WERI-Rb-1 (cell line): ENCODE measurements around the gene MKLN1.

Experiments
- DNase-seq: peaks from one replicate; pipeline ENCODE4 v3.0.0-alpha.2; 2020
- H3K27ac ChIP-seq: fragments of 250-450 bp; sonication (Bioruptor Pico); 2 replicates; pipeline ENCODE4 v1.5.1; 2020; ENCODE audit warnings: mild to moderate bottlenecking, moderate library complexity
- H3K27me3 ChIP-seq: fragments of 250-450 bp; sonication (Bioruptor Pico); 2 replicates; pipeline ENCODE4 v1.5.1; 2021; ENCODE audit warnings: mild to moderate bottlenecking, low read depth, moderate library complexity; ENCODE audit not compliant: insufficient read depth, severe bottlenecking
- H3K36me3 ChIP-seq: fragments of 250-450 bp; sonication (Bioruptor Pico); 2 replicates; pipeline ENCODE4 v1.5.1; 2020; ENCODE audit warnings: mild to moderate bottlenecking, moderate library complexity
- H3K4me3 ChIP-seq: 2 replicates; pipeline ENCODE4 v1.5.1; 2011; ENCODE audit warnings: low read depth, mild to moderate bottlenecking, control low read depth, low read length
- H3K9me3 ChIP-seq: fragments of 250-450 bp; sonication (Bioruptor Pico); 2 replicates; pipeline ENCODE4 v1.5.1; 2021; ENCODE audit warnings: mild to moderate bottlenecking, moderate library complexity; ENCODE audit not compliant: severe bottlenecking
- TF ChIP-seq, protein P1 (sequence below): IDR thresholded peaks from 2 replicates; pipeline ENCODE4 v1.5.1; 2011; ENCODE audit warnings: low read depth, mild to moderate bottlenecking, control low read depth, inconsistent platforms, low read length

MKLN1 gene

DNA sequence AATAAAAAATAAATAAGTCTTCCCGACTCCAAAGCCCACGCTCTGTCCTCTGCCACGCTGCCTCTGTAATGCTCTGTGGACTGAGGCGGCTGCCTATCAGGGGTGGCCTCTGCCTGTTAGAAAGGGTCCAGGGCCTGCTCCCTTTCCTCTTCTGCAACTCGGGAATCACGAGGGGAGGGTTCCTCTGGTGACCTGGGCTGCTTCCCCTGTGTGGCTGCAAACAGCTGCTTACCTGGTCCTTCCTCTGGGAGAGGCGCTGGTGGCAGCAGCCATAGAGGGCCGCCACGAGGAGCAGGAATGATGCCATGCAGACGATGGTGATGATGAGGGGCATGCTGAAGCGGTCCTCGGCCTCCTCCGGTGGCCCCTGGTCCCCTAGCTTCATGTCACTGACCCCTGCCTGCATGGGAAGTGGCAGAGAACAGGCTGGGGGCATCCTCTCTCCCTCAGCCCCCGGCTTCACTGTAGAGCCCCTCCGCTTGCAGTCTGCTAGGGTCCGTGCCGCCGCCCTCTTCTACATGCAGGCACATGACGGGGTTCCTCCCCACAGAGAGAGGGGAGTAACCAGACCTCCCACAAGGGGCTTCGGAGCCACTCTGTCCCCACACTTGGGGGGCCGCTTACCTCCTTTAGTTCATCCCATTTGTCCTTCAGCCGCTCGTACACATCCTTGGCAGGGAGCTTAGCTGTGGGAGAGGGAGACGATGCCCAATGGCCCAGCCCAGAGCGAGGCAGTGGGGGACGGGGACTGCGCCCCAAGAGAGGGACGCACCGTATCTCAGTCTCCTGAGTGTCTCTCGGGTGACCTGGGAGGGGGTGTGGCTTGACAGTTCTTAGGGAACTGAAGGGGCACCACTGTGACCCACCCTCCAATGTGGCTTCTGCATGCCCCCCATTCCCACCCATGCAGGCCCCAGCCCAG is 178.2 kb downstream of the MKLN1 start:
- Histone ChIP-seq H3K4me3 (no peak overlapping the region), H3K36me3 (peaks cover 67% of the 10 kb centered on the region), H3K27ac (no peak overlapping the region), H3K27me3 (no peaks in the 10 kb centered on the region), H3K9me3 (no peaks in the 10 kb centered on the region)
- TF ChIP-seq, protein P1, sequence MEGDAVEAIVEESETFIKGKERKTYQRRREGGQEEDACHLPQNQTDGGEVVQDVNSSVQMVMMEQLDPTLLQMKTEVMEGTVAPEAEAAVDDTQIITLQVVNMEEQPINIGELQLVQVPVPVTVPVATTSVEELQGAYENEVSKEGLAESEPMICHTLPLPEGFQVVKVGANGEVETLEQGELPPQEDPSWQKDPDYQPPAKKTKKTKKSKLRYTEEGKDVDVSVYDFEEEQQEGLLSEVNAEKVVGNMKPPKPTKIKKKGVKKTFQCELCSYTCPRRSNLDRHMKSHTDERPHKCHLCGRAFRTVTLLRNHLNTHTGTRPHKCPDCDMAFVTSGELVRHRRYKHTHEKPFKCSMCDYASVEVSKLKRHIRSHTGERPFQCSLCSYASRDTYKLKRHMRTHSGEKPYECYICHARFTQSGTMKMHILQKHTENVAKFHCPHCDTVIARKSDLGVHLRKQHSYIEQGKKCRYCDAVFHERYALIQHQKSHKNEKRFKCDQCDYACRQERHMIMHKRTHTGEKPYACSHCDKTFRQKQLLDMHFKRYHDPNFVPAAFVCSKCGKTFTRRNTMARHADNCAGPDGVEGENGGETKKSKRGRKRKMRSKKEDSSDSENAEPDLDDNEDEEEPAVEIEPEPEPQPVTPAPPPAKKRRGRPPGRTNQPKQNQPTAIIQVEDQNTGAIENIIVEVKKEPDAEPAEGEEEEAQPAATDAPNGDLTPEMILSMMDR, result no peak
- DNase-seq, result no peak

DNA sequence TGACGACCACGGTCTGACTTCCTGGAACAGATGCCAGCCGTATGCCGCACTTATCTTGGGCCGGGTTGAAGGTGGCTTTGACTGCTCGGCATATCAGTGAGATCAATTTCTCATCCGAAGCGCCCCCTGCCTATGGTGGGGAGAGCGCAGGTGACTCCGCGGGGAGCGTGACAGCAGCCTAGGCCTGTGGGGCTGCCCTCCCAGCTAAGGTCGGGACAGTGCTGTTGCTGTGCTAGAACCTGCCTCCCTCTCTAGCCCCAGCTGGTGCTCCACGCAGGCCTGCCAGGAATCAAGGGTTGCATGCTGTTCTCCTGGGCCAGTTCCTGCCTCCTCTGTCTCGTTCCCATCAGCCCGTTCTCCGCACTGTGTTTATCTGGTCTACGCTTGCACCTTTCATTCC is 178.9 kb downstream of the MKLN1 start:
- Histone ChIP-seq H3K36me3 (peaks cover 71% of the 10 kb centered on the region), H3K9me3 (no peaks in the 10 kb centered on the region), H3K27me3 (no peaks in the 10 kb centered on the region), H3K27ac (no peak overlapping the region; the same call in 1 of the 2 replicates), H3K4me3 (no peak overlapping the region)
- peak; percentile 37 for DNase-seq
- TF ChIP-seq, protein P1, result peak; percentile 29; the same call in 1 of the 2 replicates

DNA sequence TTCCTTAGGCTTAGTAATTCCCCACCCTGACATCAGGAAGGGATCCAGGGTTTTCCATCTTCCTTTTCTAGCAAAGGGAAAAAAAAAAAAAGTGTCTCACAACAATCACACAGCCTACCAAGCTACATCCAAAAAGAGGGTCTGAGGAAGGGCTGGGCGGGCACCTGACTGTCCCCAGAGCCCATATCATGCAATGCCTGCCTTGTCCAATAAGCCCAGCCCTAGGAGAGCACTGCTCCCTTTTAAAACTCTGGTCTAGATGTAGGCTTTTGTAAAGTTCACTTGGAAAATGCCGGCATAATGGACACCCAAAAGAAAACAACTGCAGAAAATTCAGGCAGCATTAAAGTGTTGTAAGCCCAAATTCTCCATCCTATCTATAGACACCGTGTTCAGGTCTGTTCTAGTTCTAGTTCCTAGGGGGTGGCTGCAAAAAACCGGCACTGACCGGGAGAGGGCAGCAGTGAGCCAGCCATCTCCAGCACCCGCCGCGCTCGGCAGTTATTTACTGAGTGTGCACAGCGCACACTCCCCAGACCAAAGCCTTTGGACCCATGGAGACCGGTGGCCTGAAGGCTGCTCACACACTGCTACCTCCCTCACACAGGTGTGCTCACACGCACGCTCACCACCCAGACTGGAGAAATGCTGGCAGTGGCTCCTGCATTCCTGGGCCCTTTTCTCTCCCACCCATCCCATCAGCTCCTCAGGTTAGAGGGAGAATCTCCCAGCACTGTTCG is 180.1 kb downstream of the MKLN1 start:
- Histone ChIP-seq H3K4me3 (no peak overlapping the region), H3K9me3 (no peaks in the 10 kb centered on the region), H3K27ac (no peak overlapping the region), H3K36me3 (peaks cover 71% of the 10 kb centered on the region), H3K27me3 (no peaks in the 10 kb centered on the region)
- TF ChIP-seq, protein P1, result peak; percentile 90
- DNase-seq, result peak; percentile 81

DNA sequence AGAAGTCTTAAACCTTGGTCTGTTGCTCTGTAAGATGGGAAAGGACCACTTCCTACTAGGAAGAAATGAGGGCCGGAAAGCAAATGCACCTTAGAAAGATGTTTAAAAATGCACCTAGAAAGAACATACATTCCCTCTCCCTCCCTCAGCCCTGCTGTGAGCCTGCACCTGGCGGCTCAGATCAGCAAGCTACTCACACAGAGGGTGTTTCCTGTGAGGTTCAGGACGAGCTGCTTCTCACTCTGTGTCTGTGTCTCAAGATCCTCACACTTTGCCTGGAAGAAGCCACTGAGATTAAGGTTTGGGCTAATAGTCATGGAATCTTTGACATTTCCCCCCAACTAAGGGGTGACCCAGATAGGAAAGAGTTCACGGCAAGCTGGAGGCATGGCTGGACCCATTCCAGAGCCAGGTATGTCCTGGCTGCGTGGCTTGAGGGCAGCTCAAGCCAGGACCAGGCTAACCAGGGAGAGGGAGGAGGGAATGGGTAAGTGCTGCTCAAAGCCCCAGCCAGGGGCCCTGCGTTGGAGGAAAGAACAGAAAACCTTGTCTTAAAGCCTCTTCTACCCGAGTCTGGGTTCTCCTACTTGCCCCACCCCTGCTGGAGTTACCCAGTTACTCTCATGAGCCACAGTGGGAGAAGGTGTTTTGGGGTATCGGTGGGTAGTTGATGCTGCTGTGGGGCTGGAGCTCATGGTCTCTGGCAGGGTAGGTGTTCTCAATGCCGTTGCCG is 181.2 kb downstream of the MKLN1 start:
- Histone ChIP-seq H3K27ac (no peak overlapping the region), H3K36me3 (peaks cover 63% of the 10 kb centered on the region)
- DNase-seq, result no peak

DNA sequence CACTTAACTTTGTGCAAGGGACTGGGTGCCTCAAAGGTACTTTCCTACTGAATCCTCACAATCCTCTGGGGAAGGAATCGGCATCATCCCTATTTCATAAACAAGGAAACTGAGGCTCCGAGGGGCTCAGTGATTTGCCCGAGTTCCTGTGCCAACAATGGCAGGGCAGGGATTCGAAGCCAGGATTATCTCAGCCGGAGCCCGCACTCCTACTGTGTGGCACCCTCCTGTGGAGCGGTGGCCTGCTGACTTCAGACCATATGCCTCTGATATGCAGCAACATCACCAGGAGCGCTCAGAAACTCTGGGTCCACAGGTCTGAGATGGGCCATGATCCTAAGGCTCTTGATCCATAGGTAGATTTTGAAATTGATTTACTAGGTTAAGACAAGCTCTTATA is 182.1 kb downstream of the MKLN1 start:
- no peak overlapping the region for H3K27ac ChIP-seq

More for the DNA sequence above, 181.2 kb downstream of the MKLN1 start:
- TF ChIP-seq, protein P1, result no peak
- Histone ChIP-seq H3K27me3 (no peaks in the 10 kb centered on the region), H3K4me3 (no peak overlapping the region), H3K9me3 (no peaks in the 10 kb centered on the region)

More for the DNA sequence above, 182.1 kb downstream of the MKLN1 start:
- no peak for DNase-seq
- no peak overlapping the region for H3K4me3 ChIP-seq
- TF ChIP-seq, protein P1, result no peak
- H3K27me3 ChIP-seq, result no peaks in the 10 kb centered on the region
- H3K9me3 ChIP-seq, result no peaks in the 10 kb centered on the region
- H3K36me3 ChIP-seq, result peaks cover 54% of the 10 kb centered on the region
